HL-60 (cell line): Measurements from ENCODE around the gene RAE1.
A peak's percentile ranks its signal among the peaks of the same experiment; 100 is the strongest.

Source experiments
- DNase-seq, 2 experiments: peaks; one replicate each; pipeline ENCODE4 v3.0.0-alpha.2; 2010 to 2020; ENCODE audit warnings: low read depth in 1 of 2, low spot score in 1 of 2
- H3K27ac ChIP-seq: fragments of 250-450 bp; sonication (Bioruptor Pico); replicated peaks from 2 replicates; pipeline ENCODE4 v1.5.1; 2020; ENCODE audit warnings: mild to moderate bottlenecking, moderate library complexity
- H3K27me3 ChIP-seq: fragments of 250-450 bp; sonication (Bioruptor Pico); 2 replicates; pipeline ENCODE4 v1.5.1; 2021; ENCODE audit warnings: mild to moderate bottlenecking, moderate library complexity; ENCODE audit not compliant: insufficient read depth, poor library complexity, severe bottlenecking
- H3K4me3 ChIP-seq: replicated peaks from 2 replicates; pipeline ENCODE4 v1.5.1; 2011; ENCODE audit warnings: mild to moderate bottlenecking, control low read depth, low read length; ENCODE audit not compliant: insufficient read depth
- CTCF ChIP-seq: IDR thresholded peaks from one replicate; pipeline ENCODE4 v1.5.1; 2011; ENCODE audit warnings: low read length, control low read depth, inconsistent platforms; ENCODE audit not compliant: insufficient read depth
- GABPA ChIP-seq: IDR thresholded peaks from 2 replicates; pipeline ENCODE4 v1.6.1; 2012; ENCODE audit warnings: low read depth
- POLR2AphosphoS5 ChIP-seq: IDR thresholded peaks from 2 replicates; pipeline ENCODE4 v1.6.1; 2012; ENCODE audit warnings: low read depth
- REST ChIP-seq: IDR thresholded peaks from 2 replicates; pipeline ENCODE4 v1.6.1; 2012; ENCODE audit warnings: low read depth; ENCODE audit not compliant: insufficient replicate concordance
- SPI1 ChIP-seq: IDR thresholded peaks from 2 replicates; pipeline ENCODE4 v1.6.1; 2012; ENCODE audit warnings: low read depth, mild to moderate bottlenecking, borderline replicate concordance

The RAE1 gene

GRCh38 chr20:57415771-57416170, 64.7 kb downstream of the RAE1 start:
- no peaks in the 10 kb centered on the region for H3K27me3 ChIP-seq
- H3K4me3 ChIP-seq: no peak overlapping the region
- DNase-seq: no peak
- no peak overlapping the region for H3K27ac ChIP-seq
- TF ChIP-seq REST (no peak), GABPA (no peak), POLR2AphosphoS5 (no peak), CTCF (no peak), SPI1 (no peak)

GRCh38 chr20:57416296-57417022, 65.4 kb downstream of the RAE1 start:
- DNase-seq: no peak
- Histone ChIP-seq H3K27ac (no peak overlapping the region), H3K4me3 (no peak overlapping the region), H3K27me3 (no peaks in the 10 kb centered on the region)
- TF ChIP-seq CTCF (no peak), POLR2AphosphoS5 (no peak), SPI1 (no peak), REST (no peak), GABPA (no peak)

GRCh38 chr20:57417051-57417689, 66.1 kb downstream of the RAE1 start:
- TF ChIP-seq REST (no peak), GABPA (no peak), CTCF (no peak), SPI1 (no peak), POLR2AphosphoS5 (no peak)
- H3K27me3 ChIP-seq: no peaks in the 10 kb centered on the region
- no peak overlapping the region for H3K27ac ChIP-seq
- H3K4me3 ChIP-seq: no peak overlapping the region
- DNase-seq: peak; percentile 42 to 71
